MM.1S (cell line): Measurements from ENCODE around the gene GPC5.

Experiments
- DNase-seq: peaks from one replicate; pipeline ENCODE4 v3.0.0-alpha.2; 2015
- H2AFZ ChIP-seq: fragments of 300-600 bp; sonication (generic); 2 replicates; pipeline ENCODE4 v1.6.0; 2016; ENCODE audit warnings: antibody characterized with exemption, low read length
- H3F3A ChIP-seq: fragments of 300-600 bp; sonication (generic); 2 replicates; pipeline ENCODE4 v1.6.1; 2016; ENCODE audit warnings: mild to moderate bottlenecking, antibody characterized with exemption, low read length, moderate library complexity, mixed read lengths; ENCODE audit not compliant: insufficient read depth
- H3K27ac ChIP-seq: fragments of 300-600 bp; sonication (generic); 2 replicates; pipeline ENCODE4 v1.5.1; 2016; ENCODE audit warnings: mild to moderate bottlenecking, low read length
- H3K27me3 ChIP-seq: fragments of 300-600 bp; sonication (generic); replicated peaks from 2 replicates; pipeline ENCODE4 v1.6.0; 2016; ENCODE audit warnings: low read length; ENCODE audit not compliant: insufficient read depth
- H3K36me3 ChIP-seq: fragments of 300-600 bp; sonication (generic); replicated peaks from 2 replicates; pipeline ENCODE4 v1.6.1; 2016; ENCODE audit warnings: mild to moderate bottlenecking, low read length, mixed read lengths; ENCODE audit not compliant: insufficient read depth
- H3K4me1 ChIP-seq: fragments of 300-600 bp; sonication (generic); 2 replicates; pipeline ENCODE4 v1.6.1; 2016; ENCODE audit warnings: low read length, mixed read lengths
- H3K4me2 ChIP-seq: fragments of 300-600 bp; sonication (generic); 2 replicates; pipeline ENCODE4 v1.6.0; 2016; ENCODE audit warnings: low read depth, low read length
- H3K4me3 ChIP-seq: fragments of 300-600 bp; sonication (generic); 2 replicates; pipeline ENCODE4 v1.5.1; 2016; ENCODE audit warnings: low read length, mixed read lengths
- H3K79me2 ChIP-seq: fragments of 300-600 bp; sonication (generic); 2 replicates; pipeline ENCODE4 v1.6.1; 2016; ENCODE audit warnings: mixed run types, low read length, mixed read lengths
- H3K9ac ChIP-seq: fragments of 300-600 bp; sonication (generic); 2 replicates; pipeline ENCODE4 v1.6.1; 2016; ENCODE audit warnings: low read length, mixed read lengths
- H3K9me2 ChIP-seq: fragments of 300-600 bp; sonication (generic); replicated peaks from 2 replicates; pipeline ENCODE4 v1.6.1; 2016; ENCODE audit warnings: mild to moderate bottlenecking, low read length, mixed read lengths; ENCODE audit not compliant: insufficient read depth
- H3K9me3 ChIP-seq: fragments of 300-600 bp; sonication (generic); replicated peaks from 2 replicates; pipeline ENCODE4 v1.6.1; 2016; ENCODE audit warnings: mild to moderate bottlenecking, low read length, mixed read lengths; ENCODE audit not compliant: insufficient read depth
- H4K20me1 ChIP-seq: fragments of 300-600 bp; sonication (generic); 2 replicates; pipeline ENCODE4 v1.6.1; 2016; ENCODE audit warnings: mild to moderate bottlenecking, low read length, moderate library complexity, mixed read lengths; ENCODE audit not compliant: insufficient read depth
- CTCF ChIP-seq: fragments of 300-600 bp; sonication (generic); IDR thresholded peaks from 2 replicates; pipeline ENCODE4 v1.5.1; 2016; ENCODE audit warnings: antibody characterized with exemption, low read length, mixed read lengths
- EZH2 ChIP-seq: fragments of 300-600 bp; sonication (generic); optimal IDR thresholded peaks from 2 replicates; pipeline ENCODE3; 2017; ENCODE audit warnings: low read depth, mild to moderate bottlenecking, antibody characterized with exemption, low read length, mixed read lengths
- EZH2phosphoT487 ChIP-seq: fragments of 300-600 bp; sonication (generic); IDR thresholded peaks from 2 replicates; pipeline ENCODE4 v1.6.1; 2018; ENCODE audit warnings: antibody characterized with exemption, low read length

The GPC5 gene

GRCh38 chr13:91816263-91816807 lies 417.9 kb downstream of the GPC5 start:
- H3K79me2 ChIP-seq = no peaks in the 10 kb centered on the region
- H3K9me2 ChIP-seq = no peaks in the 10 kb centered on the region
- no peaks in the 10 kb centered on the region for H3K4me1 ChIP-seq
- H2AFZ ChIP-seq = no peak overlapping the region
- H3K9me3 ChIP-seq = no peaks in the 10 kb centered on the region
- no peak for DNase-seq
- H3K4me3 ChIP-seq = no peak overlapping the region
- H3K27me3 ChIP-seq = no peaks in the 10 kb centered on the region
- H3K27ac ChIP-seq = no peak overlapping the region
- H4K20me1 ChIP-seq = no peaks in the 10 kb centered on the region
- TF ChIP-seq CTCF (no peak), EZH2phosphoT487 (no peak)
- H3K4me2 ChIP-seq = no peak overlapping the region
- H3K9ac ChIP-seq = no peak overlapping the region
- no peaks in the 10 kb centered on the region for H3K36me3 ChIP-seq
- no peaks in the 10 kb centered on the region for H3F3A ChIP-seq

GRCh38 chr13:91817250-91817649 lies 418.8 kb downstream of the GPC5 start:
- TF ChIP-seq EZH2phosphoT487 (no peak), EZH2 (no peak), CTCF (no peak)
- Histone ChIP-seq H3F3A (no peaks in the 10 kb centered on the region), H3K4me3 (no peak overlapping the region), H3K79me2 (no peaks in the 10 kb centered on the region), H3K27ac (no peak overlapping the region), H3K4me1 (no peaks in the 10 kb centered on the region), H3K9me2 (no peaks in the 10 kb centered on the region), H3K36me3 (no peaks in the 10 kb centered on the region), H4K20me1 (no peaks in the 10 kb centered on the region), H3K9ac (no peak overlapping the region), H3K4me2 (no peak overlapping the region), H2AFZ (no peak overlapping the region), H3K9me3 (no peaks in the 10 kb centered on the region), H3K27me3 (no peaks in the 10 kb centered on the region)
- DNase-seq = no peak

- H2AFZ ChIP-seq = no peak overlapping the region
- TF ChIP-seq EZH2 = no peak
- no peak for TF ChIP-seq EZH2phosphoT487
- TF ChIP-seq CTCF = no peak
- H3F3A ChIP-seq = no peaks in the 10 kb centered on the region
- no peak for DNase-seq
- H3K27me3 ChIP-seq = no peaks in the 10 kb centered on the region
- H3K9me3 ChIP-seq = no peaks in the 10 kb centered on the region
- no peak overlapping the region for H3K4me3 ChIP-seq
- H3K4me2 ChIP-seq = no peak overlapping the region
- no peaks in the 10 kb centered on the region for H3K4me1 ChIP-seq
- no peak overlapping the region for H3K27ac ChIP-seq
- H3K9me2 ChIP-seq = no peaks in the 10 kb centered on the region
- no peak overlapping the region for H3K9ac ChIP-seq
- H3K36me3 ChIP-seq = no peaks in the 10 kb centered on the region
- H4K20me1 ChIP-seq = no peaks in the 10 kb centered on the region
- H3K79me2 ChIP-seq = no peaks in the 10 kb centered on the region
Observed at GRCh38 chr13:91824416-91824815, 426.0 kb downstream of the GPC5 start.
